HepG2 (cell line): ENCODE measurements around the gene PRSS8. TPM values are rescaled to one million over a fixed set of nuclear protein-coding genes. Genes with fewer than 3 reads are reported as not detected.

Experiments used
- CTCF ChIP-seq: sonication (generic); formaldehyde crosslinking; IDR thresholded peaks from 2 replicates; pipeline ENCODE4 v1.5.0; 2020; ENCODE audit warnings: mild to moderate bottlenecking, missing genetic modification reagents, moderate library complexity
- DMTF1 ChIP-seq: sonication (generic); formaldehyde crosslinking; IDR thresholded peaks from 2 replicates; pipeline ENCODE4 v1.4.0; 2020; ENCODE audit warnings: mild to moderate bottlenecking, missing genetic modification reagents
- DZIP1 ChIP-seq: sonication (generic); formaldehyde crosslinking; IDR thresholded peaks from 2 replicates; pipeline ENCODE4 v1.5.0; 2020; ENCODE audit warnings: mild to moderate bottlenecking, missing genetic modification reagents
- FOXA3 ChIP-seq: IDR thresholded peaks from 2 replicates; pipeline ENCODE4 v1.6.1; 2016; ENCODE audit warnings: missing genetic modification reagents, missing compliant biosample characterization
- HMG20A ChIP-seq: IDR thresholded peaks from 2 replicates; pipeline ENCODE4 v1.6.1; 2016; ENCODE audit warnings: borderline replicate concordance
- JDP2 ChIP-seq: sonication (generic); formaldehyde crosslinking; IDR thresholded peaks from 2 replicates; pipeline ENCODE4 v1.8.1; 2022; ENCODE audit warnings: missing genetic modification reagents, borderline replicate concordance
- NKX3-1 ChIP-seq: sonication (generic); formaldehyde crosslinking; IDR thresholded peaks from 2 replicates; pipeline ENCODE4 v1.5.0; 2020; ENCODE audit warnings: missing genetic modification reagents
- NR2C2 ChIP-seq: sonication (generic); formaldehyde crosslinking; IDR thresholded peaks from 2 replicates; pipeline ENCODE4 v1.4.0; 2020; ENCODE audit warnings: missing genetic modification reagents, mild to moderate bottlenecking, moderate library complexity, borderline replicate concordance
- RFXAP ChIP-seq: sonication (generic); formaldehyde crosslinking; IDR thresholded peaks from 2 replicates; pipeline ENCODE4 v1.4.0; 2020; ENCODE audit warnings: missing genetic modification reagents, borderline replicate concordance
- SNAPC2 ChIP-seq: sonication (generic); formaldehyde crosslinking; IDR thresholded peaks from 2 replicates; pipeline ENCODE4 v1.8.1; 2022; ENCODE audit warnings: mild to moderate bottlenecking, missing genetic modification reagents
- SP2 ChIP-seq: sonication (generic); formaldehyde crosslinking; IDR thresholded peaks from 2 replicates; pipeline ENCODE4 v1.5.1; 2020; ENCODE audit warnings: mild to moderate bottlenecking, missing genetic modification reagents
- THAP11 ChIP-seq: IDR thresholded peaks from 2 replicates; pipeline ENCODE4 v1.6.1; 2016; ENCODE audit warnings: missing biosample characterization, missing genetic modification reagents
- YEATS4 ChIP-seq: sonication (generic); formaldehyde crosslinking; IDR thresholded peaks from 2 replicates; pipeline ENCODE4 v1.4.0; 2020; ENCODE audit warnings: missing genetic modification reagents, borderline replicate concordance
- ZBTB1 ChIP-seq: sonication (generic); formaldehyde crosslinking; IDR thresholded peaks from 2 replicates; pipeline ENCODE4 v1.4.0; 2020; ENCODE audit warnings: missing genetic modification reagents, borderline replicate concordance
- ZBTB43 ChIP-seq: sonication (generic); formaldehyde crosslinking; conservative IDR thresholded peaks from 2 replicates; pipeline ENCODE4 v1.4.0; 2020; ENCODE audit warnings: missing genetic modification reagents
- ZNF3 ChIP-seq: IDR thresholded peaks from 2 replicates; pipeline ENCODE4 v1.7.0; 2017; ENCODE audit warnings: inconsistent platforms
- ZNF350 ChIP-seq: sonication (generic); formaldehyde crosslinking; IDR thresholded peaks from 2 replicates; pipeline ENCODE4 v1.4.0; 2020; ENCODE audit warnings: mild to moderate bottlenecking, low read depth, missing genetic modification reagents, borderline replicate concordance
- ZNF484 ChIP-seq: sonication (generic); formaldehyde crosslinking; IDR thresholded peaks from 2 replicates; pipeline ENCODE4 v1.5.1; 2020; ENCODE audit warnings: mild to moderate bottlenecking, low read depth, missing genetic modification reagents, borderline replicate concordance
- ZNF775 ChIP-seq: sonication (generic); formaldehyde crosslinking; IDR thresholded peaks from 2 replicates; pipeline ENCODE4 v1.4.0; 2020; ENCODE audit warnings: missing genetic modification reagents, mild to moderate bottlenecking, moderate library complexity, borderline replicate concordance
- ZNF777 ChIP-seq: sonication (generic); formaldehyde crosslinking; IDR thresholded peaks from 2 replicates; pipeline ENCODE4 v1.4.0; 2020; ENCODE audit warnings: missing genetic modification reagents
- polyA plus RNA-seq, 8 experiments: library from polyadenylated mRNA; depleted of rRNA in 3 of 8; stranded (reverse) in 7 of 8; unstranded in 1 of 8; fragments of >200 nt; fragmentation: Illumina TruSeq in 4 of 8; extraction: Trizol in 4 of 8; gene quantifications; 2 replicates each; pipeline versions ENCODE4 v1.2.1 to v1.2.3, GENCODE V29; 2011 to 2016; ENCODE audit warnings: low read depth in 4 of 8, missing spikeins in 1 of 8, mixed read lengths in 1 of 8; ENCODE audit not compliant: insufficient read depth in 1 of 8
- total RNA-seq, 5 experiments: library from RNA; depleted of rRNA; stranded (reverse); fragments of >200 nt; fragmentation: Illumina TruSeq; extraction: Trizol; gene quantifications; 2 replicates each; pipeline ENCODE4 v1.2.3, GENCODE V29; 2016; ENCODE audit warnings: low read depth in 1 of 5

Gene PRSS8
- total and polyA plus RNA-seq, 2 of the 13 experiments (the other 11 are each of a cell fraction or from before 2014, with no cell fraction given): 2.6 to 7.2 TPM

GRCh38 chr16:31134625-31135534 is 647 bp downstream of the PRSS8 start (continued):
- TF ChIP-seq DMTF1 (CRISPR knock-in tag): no peak
- no peak for TF ChIP-seq ZBTB1 (CRISPR knock-in tag)
- TF ChIP-seq ZNF777 (CRISPR knock-in tag): no peak
- 0 out of 2 replicates have a peak, but pooled peaks have one; percentile 4 for TF ChIP-seq DZIP1 (CRISPR knock-in tag)
- no peak for TF ChIP-seq HMG20A (CRISPR knock-in tag)
- TF ChIP-seq RFXAP: no peak
- no peak for TF ChIP-seq ZNF775
- TF ChIP-seq THAP11 (CRISPR knock-in tag): no peak; the same call in 1 of the 2 replicates
- TF ChIP-seq ZNF350 (CRISPR knock-in tag): 0 out of 2 replicates have a peak, but pooled peaks have one; percentile 12
- no peak for TF ChIP-seq NR2C2 (CRISPR knock-in tag)
- TF ChIP-seq JDP2 (CRISPR knock-in tag): no peak
- TF ChIP-seq ZNF3: no peak
- TF ChIP-seq CTCF (CRISPR knock-in tag): no peak
- TF ChIP-seq YEATS4 (CRISPR knock-in tag): no peak; the same call in 1 of the 2 replicates
- no peak for TF ChIP-seq ZBTB43 (CRISPR knock-in tag)
- no peak for TF ChIP-seq SP2 (CRISPR knock-in tag)
- no peak for TF ChIP-seq FOXA3 (CRISPR knock-in tag)
- no peak for TF ChIP-seq NKX3-1 (CRISPR knock-in tag)
- TF ChIP-seq ZNF484 (CRISPR knock-in tag): no peak
- TF ChIP-seq SNAPC2 (CRISPR knock-in tag): no peak
